HepG2 (cell line): ENCODE results near the gene TMX4. TPM values are rescaled to one million over a fixed set of nuclear protein-coding genes. Genes with fewer than 3 reads are reported as not detected.

Source experiments
- ATAC-seq: fragments of 200-7000 bp; cut with Tn5 transposase; 3 replicates; pipeline ENCODE4 v1.9.1; 2020; ENCODE audit warnings: mild to moderate bottlenecking, moderate library complexity
- BruUV-seq: library from RNA; stranded (reverse); fragments of 400-500 nt; replicated peaks from 2 replicates; lab custom pipeline; 2021; lab: Mats Ljungman, UMichigan
- CTCF ChIA-PET: fragments of 300-600 bp; formaldehyde crosslinking; extraction: SDS; loops from one replicate; lab custom pipeline; 2021; ENCODE audit warnings: low total read pairs, inconsistent platforms, low intra/inter-chr PET ratio; lab: Yijun Ruan, JAX
- POLR2A ChIA-PET: fragments of 350-600 bp; sonication (Branson Sonifier 250); formaldehyde crosslinking; loops from one replicate; lab custom pipeline; 2020; ENCODE audit warnings: antibody characterized with exemption, inconsistent platforms; lab: Yijun Ruan, JAX
- DNase-seq: peaks from one replicate; pipeline ENCODE4 v3.0.0-alpha.2; 2015; ENCODE audit warnings: low spot score
- FAIRE-seq: peaks from 3 replicates; lab custom pipeline; 2011; peaks lifted over from hg19 to GRCh38; lab: Jason Lieb, UNC
- H2AFZ ChIP-seq: one replicate; pipeline ENCODE4 v1.6.1; 2011; ENCODE audit warnings: low read length, inconsistent platforms
- H3K27ac ChIP-seq: fragments of 300-600 bp; 3 replicates; pipeline ENCODE4 v1.8.0; 2011; ENCODE audit warnings: mixed run types, mild to moderate bottlenecking, mixed read lengths, low read length, inconsistent platforms; ENCODE audit not compliant: insufficient read depth; ENCODE audit errors: extremely low read length
- H3K27me3 ChIP-seq, 2 experiments: fragments of 200-600 bp in 1 of 2; 2 replicates in 1 of 2; 3 replicates in 1 of 2; pipeline versions ENCODE4 v1.6.0 to v1.8.0; 2011; ENCODE audit warnings: low read length in 2 of 2, mild to moderate bottlenecking in 2 of 2, moderate library complexity in 2 of 2, inconsistent platforms in 1 of 2; ENCODE audit not compliant: insufficient read depth in 2 of 2, control insufficient read depth in 1 of 2
- H3K36me3 ChIP-seq, 2 experiments: fragments of 200-600 bp in 1 of 2; replicated peaks in 1 of 2; 2 replicates in 1 of 2; 3 replicates in 1 of 2; pipeline versions ENCODE4 v1.5.1 to v1.8.0; 2011; ENCODE audit warnings: low read length in 2 of 2, inconsistent platforms in 1 of 2; ENCODE audit not compliant: insufficient read depth in 2 of 2, control insufficient read depth in 1 of 2
- H3K4me1 ChIP-seq: 2 replicates; pipeline ENCODE4 v1.5.1; 2012; ENCODE audit warnings: low read length, inconsistent platforms; ENCODE audit not compliant: insufficient read depth
- H3K4me2 ChIP-seq: 2 replicates; pipeline ENCODE4 v1.6.0; 2011; ENCODE audit warnings: low read depth, low read length, inconsistent platforms
- H3K4me3 ChIP-seq, 3 experiments: fragments of 200-600 bp in 1 of 3; sonication (generic), shearing (Covaris generic) in 1 of 3; replicated peaks in 1 of 3; 2 replicates each; pipeline ENCODE4 v1.5.1; 2011 to 2016; ENCODE audit warnings: low read length in 3 of 3, inconsistent platforms in 2 of 3, low read depth in 2 of 3, mild to moderate bottlenecking in 2 of 3, control low read depth in 1 of 3, mixed read lengths in 1 of 3; ENCODE audit not compliant: insufficient read depth in 1 of 3
- H3K79me2 ChIP-seq: one replicate; pipeline ENCODE4 v1.6.1; 2011; ENCODE audit warnings: low read length, inconsistent platforms; ENCODE audit not compliant: insufficient read depth
- H3K9ac ChIP-seq: 2 replicates; pipeline ENCODE4 v1.6.0; 2011; ENCODE audit warnings: mild to moderate bottlenecking, low read depth, low read length, inconsistent platforms; ENCODE audit not compliant: insufficient read depth
- H3K9me3 ChIP-seq: 2 replicates; pipeline ENCODE4 v1.5.1; 2012; ENCODE audit warnings: mild to moderate bottlenecking, low read length
- H4K20me1 ChIP-seq: 2 replicates; pipeline ENCODE4 v1.6.0; 2011; ENCODE audit warnings: inconsistent platforms, mild to moderate bottlenecking, low read length, moderate library complexity; ENCODE audit not compliant: insufficient read depth
- ARID5B ChIP-seq: IDR thresholded peaks from 2 replicates; pipeline ENCODE4 v1.4.0; 2020; ENCODE audit warnings: mild to moderate bottlenecking, missing genetic modification reagents
- BCL6 ChIP-seq: IDR thresholded peaks from 2 replicates; pipeline ENCODE4 v1.6.1; 2016; ENCODE audit warnings: missing genetic modification reagents, missing compliant biosample characterization
- CREB1 ChIP-seq, 2 experiments: fragments of 450-650 bp in 1 of 2; IDR thresholded peaks; 2 replicates each; pipeline ENCODE4 v1.6.1; 2016 to 2017; ENCODE audit warnings: control low read depth in 1 of 2, mild to moderate bottlenecking in 1 of 2, missing compliant biosample characterization in 1 of 2, missing genetic modification characterization in 1 of 2
- FOXJ3 ChIP-seq: sonication (generic); formaldehyde crosslinking; IDR thresholded peaks from 2 replicates; pipeline ENCODE4 v1.4.0; 2020; ENCODE audit warnings: missing genetic modification reagents, mild to moderate bottlenecking, borderline replicate concordance
- HNF4A ChIP-seq: sonication (generic); formaldehyde crosslinking; IDR thresholded peaks from 2 replicates; pipeline ENCODE4 v1.4.0; 2020; ENCODE audit warnings: missing genetic modification reagents
- KLF12 ChIP-seq: sonication (generic); formaldehyde crosslinking; IDR thresholded peaks from 2 replicates; pipeline ENCODE4 v1.4.0; 2020; ENCODE audit warnings: missing genetic modification reagents, borderline replicate concordance
- NCOR1 ChIP-seq: fragments of 200-600 bp; sonication (generic); IDR thresholded peaks from 2 replicates; pipeline ENCODE4 v1.7.0; 2017; ENCODE audit warnings: antibody characterized with exemption, low read length, borderline replicate concordance
- NFIC ChIP-seq: IDR thresholded peaks from 2 replicates; pipeline ENCODE4 v1.6.1; 2012; ENCODE audit warnings: mild to moderate bottlenecking, low read length, inconsistent platforms
- RXRB ChIP-seq: IDR thresholded peaks from 2 replicates; pipeline ENCODE4 v1.6.1; 2016; ENCODE audit warnings: borderline replicate concordance, missing genetic modification reagents, missing compliant biosample characterization
- SRY ChIP-seq: sonication (generic); formaldehyde crosslinking; IDR thresholded peaks from 2 replicates; pipeline ENCODE4 v1.8.0; 2022; ENCODE audit warnings: mild to moderate bottlenecking, missing genetic modification reagents
- STAG1 ChIP-seq: sonication (generic); formaldehyde crosslinking; IDR thresholded peaks from 2 replicates; pipeline ENCODE4 v1.4.0; 2020; ENCODE audit warnings: missing genetic modification reagents
- TEAD3 ChIP-seq: optimal IDR thresholded peaks from 2 replicates; pipeline ENCODE3; 2016; ENCODE audit warnings: borderline replicate concordance
- TFAP4 ChIP-seq: sonication (generic); IDR thresholded peaks from 2 replicates; pipeline ENCODE4 v1.6.1; 2016; ENCODE audit warnings: low read depth, borderline replicate concordance
- ZBTB25 ChIP-seq: IDR thresholded peaks from 2 replicates; pipeline ENCODE4 v1.6.1; 2018; ENCODE audit warnings: missing genetic modification reagents
- WGBS: methylation state at CpG from one replicate; pipeline ENCODE4 v1.1.6; 2017; ENCODE audit warnings: low lambda C conversion rate; 5-methylcytosine and 5-hydroxymethylcytosine counted together
- in situ Hi-C: cut with HindIII; loops from 2 replicates; pipeline ENCODE4 v1.10.0; 2017; ENCODE audit warnings: low pct_unique_long_range_greater_than_20kb; ENCODE audit not compliant: extremely low pct_ligation_motif_present
- intact Hi-C: fragments of 100-400 bp; cut with micrococcal nuclease; formaldehyde crosslinking; loops from one replicate; pipeline ENCODE4 v1.10.0; 2022; ENCODE audit not compliant: unreplicated experiment
- polyA plus RNA-seq, 8 experiments: library from polyadenylated mRNA; depleted of rRNA in 3 of 8; stranded (reverse) in 7 of 8; unstranded in 1 of 8; fragments of >200 nt; fragmentation: Illumina TruSeq in 4 of 8; extraction: Trizol in 4 of 8; gene quantifications; 2 replicates each; pipeline versions ENCODE4 v1.2.1 to v1.2.3, GENCODE V29; 2011 to 2016; ENCODE audit warnings: low read depth in 4 of 8, missing spikeins in 1 of 8, mixed read lengths in 1 of 8; ENCODE audit not compliant: insufficient read depth in 1 of 8
- total RNA-seq, 5 experiments: library from RNA; depleted of rRNA; stranded (reverse); fragments of >200 nt; fragmentation: Illumina TruSeq; extraction: Trizol; gene quantifications; 2 replicates each; pipeline ENCODE4 v1.2.3, GENCODE V29; 2016; ENCODE audit warnings: low read depth in 1 of 5

TMX4 gene
- total and polyA plus RNA-seq, 2 of the 13 experiments (the other 11 are each of a cell fraction or from before 2014, with no cell fraction given) = 7.6 to 21.4 TPM

- TF ChIP-seq ZBTB25 (CRISPR knock-in tag) (0 out of 2 replicates have a peak, but pooled peaks have one; percentile 27), KLF12 (CRISPR knock-in tag) (0 out of 2 replicates have a peak, but pooled peaks have one; percentile 31), TFAP4 (0 out of 2 replicates have a peak, but pooled peaks have one; percentile 8)
- TF ChIP-seq, all 625 proteins: peak for 20
Observed at GRCh38 chr20:8043687-8044282, 24.2 kb upstream of the TMX4 start (continued).

- H3K9me3 ChIP-seq = no peaks in the 10 kb centered on the region
- BruUV-seq = no TSS peak
- peaks cover 0 to 3% of the 10 kb centered on the region in 2 experiments; a peak in 1 of 5 replicates for H3K27me3 ChIP-seq
- ATAC-seq (peak; percentile 95), DNase-seq (peak; percentile 48), FAIRE-seq (no peak)
- H3K4me3 ChIP-seq = no peak overlapping the region
- WGBS = 0% methylated on average over 2 of the region's 2 CpGs
- ChIA-PET POLR2A (no interaction called here), CTCF (no interaction called here)
- H3K79me2 ChIP-seq = no peaks in the 10 kb centered on the region
- intact Hi-C loops (no loop called here), in situ Hi-C loops (no loop called here)
- no peak overlapping the region for H2AFZ ChIP-seq
- no peak overlapping the region for H3K27ac ChIP-seq
- H3K9ac ChIP-seq = no peak overlapping the region
- H3K36me3 ChIP-seq = no peaks in the 10 kb centered on the region
- H4K20me1 ChIP-seq = no peaks in the 10 kb centered on the region
- H3K4me2 ChIP-seq = no peak overlapping the region
- peaks cover 7% of the 10 kb centered on the region; the same call in 1 of the 2 replicates for H3K4me1 ChIP-seq
- peak; percentile 37 for TF ChIP-seq TEAD3
- 0 out of 2 replicates have a peak, but pooled peaks have one; percentile 34 for TF ChIP-seq STAG1 (CRISPR knock-in tag)
- TF ChIP-seq RXRB = no peak
- TF ChIP-seq ARID5B = peak; percentile 23; the same call in 1 of the 2 replicates
- TF ChIP-seq HNF4A (CRISPR knock-in tag) = 0 out of 2 replicates have a peak, but pooled peaks have one; percentile 21
- TF ChIP-seq BCL6 = peak; percentile 51; the same call in 1 of the 2 replicates
- 0 out of 2 replicates have a peak, but pooled peaks have one; percentile 24 for TF ChIP-seq NCOR1
- TF ChIP-seq FOXJ3 (CRISPR knock-in tag) = no peak
- peak; percentile 1; the same call in 1 of the 2 replicates for TF ChIP-seq CREB1 (IDR thresholded peaks at IDR 0.05)
- no peak for TF ChIP-seq CREB1 (CRISPR knock-in tag; IDR thresholded peaks at IDR 0.05)
- TF ChIP-seq SRY = no peak
- no peak for TF ChIP-seq NFIC
Observed at GRCh38 chr20:8039042-8039441, 19.5 kb upstream of the TMX4 start.
